ACC112 (cell line): ENCODE results near the gene DCAF8.

ENCODE experiments used
- H2AFZ ChIP-seq: fragments of 200-600 bp; sonication (generic); one replicate; pipeline ENCODE4 v1.6.0; 2017; ENCODE audit warnings: antibody characterized with exemption, low read length; ENCODE audit not compliant: unreplicated experiment
- H3K27ac ChIP-seq: fragments of 200-600 bp; sonication (generic); 2 replicates; pipeline ENCODE4 v1.5.1; 2014; ENCODE audit warnings: low read depth, mild to moderate bottlenecking, antibody characterized with exemption, low read length, moderate library complexity
- H3K27me3 ChIP-seq: fragments of 200-600 bp; sonication (generic); 2 replicates; pipeline ENCODE4 v1.6.1; 2014; ENCODE audit warnings: mild to moderate bottlenecking, antibody characterized with exemption, low read length, moderate library complexity, mixed read lengths; ENCODE audit not compliant: insufficient read depth
- H3K36me3 ChIP-seq: fragments of 200-600 bp; sonication (generic); 2 replicates; pipeline ENCODE4 v1.6.1; 2016; ENCODE audit warnings: mild to moderate bottlenecking, antibody characterized with exemption, low read length, moderate library complexity, mixed read lengths; ENCODE audit not compliant: insufficient read depth
- H3K4me1 ChIP-seq: fragments of 200-600 bp; sonication (generic); one replicate; pipeline ENCODE4 v1.6.1; 2016; ENCODE audit warnings: low read length, mixed read lengths; ENCODE audit not compliant: insufficient read depth, unreplicated experiment, control insufficient read depth
- H3K4me3 ChIP-seq: fragments of 200-600 bp; sonication (generic); 2 replicates; pipeline ENCODE4 v1.5.1; 2014; ENCODE audit warnings: mild to moderate bottlenecking, low read depth, low read length
- H3K79me2 ChIP-seq: fragments of 200-600 bp; sonication (generic); one replicate; pipeline ENCODE4 v1.6.0; 2016; ENCODE audit warnings: low read length; ENCODE audit not compliant: control insufficient read depth, unreplicated experiment, insufficient read depth

Gene DCAF8

DNA sequence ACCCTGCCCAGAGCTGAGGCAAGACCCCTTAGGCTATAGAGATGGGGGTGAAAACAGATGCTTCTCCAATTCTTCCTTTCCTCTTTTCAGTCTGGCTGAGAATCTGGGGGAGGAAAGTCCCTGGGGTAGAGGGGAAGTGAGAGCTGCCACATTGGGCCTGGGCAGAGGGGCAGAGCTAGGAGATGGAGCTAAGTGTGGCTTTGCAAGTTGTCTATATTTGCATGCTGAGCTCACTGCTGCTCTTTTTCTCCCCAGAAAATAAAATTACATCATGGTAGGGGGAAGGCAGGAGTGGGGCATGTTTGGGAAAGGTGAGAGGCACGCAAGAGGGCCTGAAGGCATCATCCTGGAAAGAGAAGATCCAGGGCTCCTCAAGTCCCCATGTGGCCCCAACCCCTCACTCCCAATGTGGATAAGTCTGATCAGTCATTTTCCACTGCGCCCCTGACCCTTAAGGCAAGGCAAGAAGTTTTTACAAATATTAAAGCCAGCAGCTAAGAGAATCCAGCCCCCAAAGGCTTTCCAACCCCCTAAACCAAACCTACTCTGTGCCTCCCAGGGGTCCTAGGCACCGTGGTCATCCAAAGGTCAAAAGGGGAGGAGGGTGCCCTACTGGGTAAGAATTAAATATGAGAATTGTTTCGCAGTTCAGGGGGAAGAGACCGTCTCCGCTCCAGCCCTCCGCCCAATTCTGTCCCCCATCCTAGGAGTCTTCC, 57.7 kb downstream of the DCAF8 start:
- Histone ChIP-seq H3K79me2 (peaks cover 43% of the 10 kb centered on the region), H3K4me1 (peaks cover 39% of the 10 kb centered on the region), H3K4me3 (peak overlapping the region; percentile 92), H2AFZ (peak overlapping the region; percentile 83), H3K36me3 (peaks cover 5% of the 10 kb centered on the region; the same call in 1 of the 2 replicates), H3K27me3 (no peaks in the 10 kb centered on the region), H3K27ac (no peak overlapping the region; the same call in 1 of the 2 replicates)

DNA sequence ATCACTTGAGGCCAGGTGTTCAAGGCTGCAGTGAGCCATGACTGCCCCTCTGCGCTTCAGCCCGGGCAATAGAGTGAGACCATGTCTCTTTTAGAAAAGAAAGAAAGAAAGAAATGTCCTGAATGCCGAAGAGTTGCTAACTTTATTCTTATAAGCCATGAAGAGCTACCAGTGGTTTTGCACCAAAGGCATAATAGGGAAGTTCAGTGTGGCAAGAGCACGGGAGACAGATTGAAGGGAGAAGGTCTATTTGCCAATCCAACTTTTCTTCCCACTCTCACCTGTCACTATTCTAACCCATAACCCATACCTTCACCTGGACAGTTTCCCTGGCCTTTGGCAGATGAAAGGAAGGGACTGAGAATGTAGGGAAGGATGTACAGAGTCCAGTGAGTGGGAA, 61.6 kb downstream of the DCAF8 start:
- no peak overlapping the region for H2AFZ ChIP-seq
- H3K36me3 ChIP-seq = no peaks in the 10 kb centered on the region
- peaks cover 7% of the 10 kb centered on the region for H3K4me1 ChIP-seq
- H3K79me2 ChIP-seq = peaks cover 6% of the 10 kb centered on the region
- no peak overlapping the region for H3K4me3 ChIP-seq
- H3K27me3 ChIP-seq = 0 out of 2 replicates have a peak, but pooled peaks cover under 1% of the 10 kb centered on the region
- H3K27ac ChIP-seq = no peak overlapping the region

DNA sequence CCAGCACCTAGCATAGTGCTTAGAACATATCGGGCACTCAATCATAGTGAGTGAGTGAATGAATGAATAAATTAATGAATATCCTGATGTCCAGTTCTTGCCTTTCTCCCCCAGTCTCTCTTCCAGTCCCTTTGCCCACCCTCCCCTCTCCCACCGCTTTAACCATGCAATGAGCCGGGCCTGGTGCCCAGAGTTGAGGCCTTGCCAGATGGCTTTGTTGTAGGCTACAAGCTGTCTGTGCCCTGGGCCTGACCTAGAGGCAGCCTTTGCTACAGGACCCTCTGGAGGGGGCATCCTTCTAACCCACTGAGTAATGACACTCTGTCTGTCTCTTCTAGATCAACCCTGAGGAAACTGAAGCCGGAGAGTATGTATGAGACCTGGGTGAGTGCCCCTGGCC, 65.1 kb downstream of the DCAF8 start:
- no peaks in the 10 kb centered on the region for H3K4me1 ChIP-seq
- H3K4me3 ChIP-seq = no peak overlapping the region
- H3K36me3 ChIP-seq = no peaks in the 10 kb centered on the region
- H3K27me3 ChIP-seq = 0 out of 2 replicates have a peak, but pooled peaks cover 2% of the 10 kb centered on the region
- no peak overlapping the region for H2AFZ ChIP-seq
- H3K79me2 ChIP-seq = no peaks in the 10 kb centered on the region
- no peak overlapping the region for H3K27ac ChIP-seq

DNA sequence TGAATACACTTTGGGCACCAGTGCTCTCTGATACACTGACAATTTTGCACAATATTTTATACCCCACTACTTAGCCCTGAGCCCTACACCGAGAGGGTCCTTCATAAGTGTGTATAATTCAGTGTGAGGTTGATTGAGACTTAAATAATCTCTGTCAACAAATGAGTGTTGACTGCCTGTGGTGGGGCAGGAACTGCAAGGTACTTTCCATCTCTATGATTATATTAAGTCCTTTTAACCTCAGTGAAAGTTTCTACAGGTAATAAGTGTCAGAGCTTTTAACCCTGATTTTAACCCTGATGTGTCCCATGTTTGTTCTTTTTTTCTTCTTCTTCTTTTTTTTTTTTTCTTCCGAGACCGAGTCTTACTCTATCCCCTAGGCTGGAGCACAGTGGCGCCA, 66.2 kb downstream of the DCAF8 start:
- Histone ChIP-seq H3K4me3 (no peak overlapping the region), H3K27ac (no peak overlapping the region), H3K79me2 (no peaks in the 10 kb centered on the region), H2AFZ (no peak overlapping the region), H3K27me3 (0 out of 2 replicates have a peak, but pooled peaks cover 2% of the 10 kb centered on the region), H3K36me3 (no peaks in the 10 kb centered on the region), H3K4me1 (no peaks in the 10 kb centered on the region)

DNA sequence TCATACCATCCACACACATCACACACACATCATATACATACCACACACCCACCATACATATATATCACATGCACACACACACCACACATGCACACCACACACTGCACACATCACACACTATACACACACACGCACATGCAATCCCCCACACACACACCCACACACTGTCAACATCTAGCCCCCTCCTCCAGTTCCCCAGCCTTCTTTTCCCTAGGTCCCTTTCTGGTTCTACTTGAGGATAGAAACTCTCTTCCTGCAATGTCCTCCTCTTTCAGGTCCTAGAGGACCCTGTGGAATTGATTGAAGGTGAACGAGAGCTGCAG, 67.7 kb downstream of the DCAF8 start:
- Histone ChIP-seq H3K27me3 (0 out of 2 replicates have a peak, but pooled peaks cover 2% of the 10 kb centered on the region), H3K79me2 (no peaks in the 10 kb centered on the region), H3K4me1 (no peaks in the 10 kb centered on the region), H3K27ac (no peak overlapping the region), H3K4me3 (no peak overlapping the region), H2AFZ (no peak overlapping the region), H3K36me3 (no peaks in the 10 kb centered on the region)

DNA sequence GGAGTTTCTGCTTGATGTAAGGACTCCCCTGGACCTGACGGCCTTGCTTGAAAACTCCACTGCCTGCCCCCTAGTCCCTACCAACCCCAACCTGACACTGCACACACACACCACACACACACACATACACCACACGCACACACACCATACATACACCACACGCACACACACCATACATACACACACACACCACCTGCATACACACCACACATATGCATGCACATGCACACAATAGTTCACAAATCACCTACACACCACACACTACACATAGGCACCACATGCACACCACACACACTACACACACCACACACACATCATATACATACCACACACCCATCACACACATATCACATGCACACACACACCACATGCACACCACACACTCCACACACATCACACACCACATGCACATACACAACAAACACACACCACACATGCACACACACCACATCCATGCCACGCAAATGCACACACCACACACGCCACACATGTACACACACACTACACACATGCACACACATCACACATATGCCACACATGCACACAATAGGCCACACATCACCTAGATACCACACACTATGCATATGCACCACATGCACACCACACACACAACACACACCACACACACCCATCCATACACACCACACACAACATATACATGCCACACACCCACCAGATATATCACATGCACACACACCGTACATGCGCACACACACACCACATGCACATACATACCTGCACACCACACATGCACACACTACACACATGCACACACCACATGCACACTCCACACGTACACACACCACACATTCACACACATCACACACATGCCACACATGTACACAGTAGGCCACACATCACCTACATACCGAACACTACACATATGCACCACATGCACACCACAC, 68.3 kb downstream of the DCAF8 start:
- Histone ChIP-seq H3K79me2 (no peaks in the 10 kb centered on the region), H3K27me3 (0 out of 2 replicates have a peak, but pooled peaks cover 2% of the 10 kb centered on the region), H3K4me1 (no peaks in the 10 kb centered on the region), H3K36me3 (no peaks in the 10 kb centered on the region), H3K27ac (no peak overlapping the region), H3K4me3 (no peak overlapping the region), H2AFZ (no peak overlapping the region)

DNA sequence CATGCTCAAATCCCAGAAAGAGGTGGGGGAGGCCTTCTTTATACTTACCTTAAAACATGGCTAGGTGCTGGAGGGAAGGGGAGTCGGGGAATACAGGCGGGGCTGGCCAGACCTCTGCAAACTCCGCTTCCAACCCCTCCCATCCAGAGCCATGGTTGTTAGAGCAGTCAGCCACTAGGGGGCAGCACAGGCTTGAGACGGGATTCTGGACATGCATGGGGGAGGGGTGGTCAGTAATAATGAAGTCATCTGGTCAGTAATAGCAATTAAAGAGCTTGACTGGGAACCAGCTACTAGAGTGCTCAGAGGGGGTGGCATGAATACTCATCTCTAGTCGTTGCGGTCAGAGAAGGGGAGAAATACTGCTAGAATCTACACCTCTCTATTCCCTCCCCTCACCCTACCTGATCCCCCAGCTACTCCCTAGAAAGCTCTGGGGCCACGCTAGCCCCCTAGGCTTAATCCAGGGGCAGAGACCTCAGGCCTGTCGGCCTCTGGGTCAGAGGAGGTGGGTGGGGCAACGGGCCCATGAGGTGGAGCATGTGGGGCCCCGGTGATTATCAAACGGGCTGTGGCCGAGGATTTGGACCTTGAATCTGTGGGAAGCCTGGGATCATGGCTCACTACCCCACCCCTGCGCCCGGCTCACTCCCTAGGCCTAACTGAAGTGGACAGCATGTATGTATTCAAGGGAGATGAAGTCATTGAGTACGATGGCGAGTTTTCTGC, 69.1 kb downstream of the DCAF8 start:
- H3K4me3 ChIP-seq = no peak overlapping the region
- H2AFZ ChIP-seq = no peak overlapping the region
- no peaks in the 10 kb centered on the region for H3K4me1 ChIP-seq
- H3K79me2 ChIP-seq = no peaks in the 10 kb centered on the region
- H3K27ac ChIP-seq = no peak overlapping the region
- H3K36me3 ChIP-seq = no peaks in the 10 kb centered on the region
- 0 out of 2 replicates have a peak, but pooled peaks cover 2% of the 10 kb centered on the region for H3K27me3 ChIP-seq

DNA sequence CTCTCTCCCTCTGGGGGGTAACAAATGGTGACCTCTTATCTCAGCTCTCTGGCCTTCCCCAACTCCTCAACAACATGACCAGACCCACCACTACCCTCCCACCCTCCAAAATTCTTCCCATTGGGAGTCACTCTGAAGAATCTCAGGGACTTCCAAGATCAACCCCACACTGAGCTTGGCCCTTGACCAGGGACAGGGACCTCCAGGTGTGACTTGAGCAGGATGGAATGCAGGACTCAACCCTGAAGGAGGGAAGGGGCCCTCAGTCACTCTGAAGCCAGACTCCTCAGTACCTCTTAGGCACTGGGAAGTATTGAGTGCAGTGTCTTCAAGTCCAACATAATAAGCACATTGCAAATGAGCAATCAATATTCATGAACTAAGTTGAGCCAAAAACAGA, 70.1 kb downstream of the DCAF8 start:
- Histone ChIP-seq H3K36me3 (no peaks in the 10 kb centered on the region), H3K27me3 (peaks cover 5% of the 10 kb centered on the region; the same call in 1 of the 2 replicates), H3K4me3 (no peak overlapping the region), H3K27ac (no peak overlapping the region), H3K4me1 (no peaks in the 10 kb centered on the region), H2AFZ (no peak overlapping the region), H3K79me2 (no peaks in the 10 kb centered on the region)

DNA sequence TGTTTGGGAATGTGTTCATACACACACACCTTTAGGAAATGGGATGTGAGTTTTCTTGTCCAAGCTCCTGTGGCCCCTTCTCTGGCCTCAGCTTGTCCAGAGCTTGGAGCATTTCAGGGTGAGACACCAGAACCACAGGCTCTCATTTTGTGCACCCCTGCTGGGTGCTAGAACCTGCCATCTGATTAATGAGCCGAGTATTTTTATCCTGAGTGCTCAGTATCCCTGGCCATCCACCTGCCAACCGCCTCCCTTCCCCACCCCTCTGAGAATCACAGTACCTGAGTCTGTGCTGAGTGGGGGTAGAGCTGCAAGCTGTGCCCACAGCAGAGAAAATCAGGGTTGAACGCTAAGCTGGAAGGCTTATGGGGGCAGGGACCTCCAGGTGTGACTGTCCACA, 70.6 kb downstream of the DCAF8 start:
- H3K36me3 ChIP-seq = no peaks in the 10 kb centered on the region
- H3K4me1 ChIP-seq = no peaks in the 10 kb centered on the region

More for the DNA sequence above, 70.6 kb downstream of the DCAF8 start:
- Histone ChIP-seq H2AFZ (no peak overlapping the region), H3K27me3 (peaks cover 6% of the 10 kb centered on the region; the same call in 1 of the 2 replicates), H3K79me2 (no peaks in the 10 kb centered on the region), H3K4me3 (no peak overlapping the region), H3K27ac (no peak overlapping the region)
